HG03342 (cell line): ENCODE results near the gene FANK1.
"Not testable (repeated sequence)": the region's sequence is repeated elsewhere in the genome, so short reads cannot be mapped to it uniquely, and the experiment has no call there.

Experiments
- ATAC-seq: cut with Tn5 transposase; IDR thresholded peaks from one replicate; pipeline ENCODE4 v1.9.1; 2021; ENCODE audit warnings: mild to moderate bottlenecking, moderate library complexity; ENCODE audit not compliant: unreplicated experiment

Gene FANK1

GRCh38 chr10:126016156-126016805, 119.9 kb downstream of the FANK1 start:
- ATAC-seq: no peak

DNA sequence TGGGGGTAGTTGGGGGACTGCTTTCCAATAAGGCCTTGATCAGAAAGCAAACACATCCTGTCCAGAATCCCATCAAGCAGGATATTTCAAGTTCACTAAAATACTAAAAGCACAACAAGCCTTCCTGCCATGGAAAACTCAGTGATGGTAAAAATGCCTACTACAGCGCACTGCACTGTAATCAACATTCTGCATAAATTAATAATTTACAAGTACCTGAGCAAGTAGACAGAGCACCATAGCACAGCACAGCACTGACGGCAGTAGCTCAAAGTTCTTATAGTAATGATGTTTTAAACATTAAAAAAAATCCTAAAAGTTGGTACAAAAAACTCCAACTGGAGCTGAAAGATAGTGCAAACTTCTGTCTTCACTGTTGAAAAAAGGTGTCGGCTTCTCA, 120.5 kb downstream of the FANK1 start:
- ATAC-seq: no peak

- no peak for ATAC-seq
These were observed 121.7 kb downstream of the FANK1 start for GRCh38 chr10:126017961-126018560.

DNA sequence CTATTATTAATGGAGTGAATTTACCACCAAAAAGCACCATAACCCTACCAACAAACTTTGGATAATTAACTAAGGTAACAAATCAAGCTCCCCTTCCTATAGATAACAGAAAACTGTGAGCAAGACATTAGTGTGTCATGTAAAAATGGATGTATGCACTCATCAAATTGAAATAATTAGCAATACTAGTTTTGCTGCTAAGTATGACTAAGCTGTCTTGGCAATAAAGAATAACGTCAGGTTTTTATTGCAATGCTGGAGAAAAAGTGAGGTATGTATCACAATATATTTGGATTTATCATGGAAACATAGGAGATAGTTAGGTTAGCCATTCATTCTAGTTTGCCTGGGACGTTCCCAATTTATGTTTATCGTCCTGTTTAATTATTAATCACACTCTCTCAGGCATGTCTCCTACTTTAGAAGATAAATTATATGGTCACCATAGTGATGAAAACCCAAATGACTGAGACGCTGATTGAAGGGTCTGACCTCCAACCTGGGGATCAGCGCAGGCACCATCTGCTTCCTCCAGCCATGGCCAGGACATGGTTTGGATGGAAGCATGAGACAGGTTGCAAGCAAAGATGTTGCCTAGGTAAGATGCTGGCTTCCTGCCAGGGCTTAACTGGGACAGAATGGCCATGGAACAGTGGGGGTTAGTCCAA, 125.6 kb downstream of the FANK1 start:
- ATAC-seq: no peak

DNA sequence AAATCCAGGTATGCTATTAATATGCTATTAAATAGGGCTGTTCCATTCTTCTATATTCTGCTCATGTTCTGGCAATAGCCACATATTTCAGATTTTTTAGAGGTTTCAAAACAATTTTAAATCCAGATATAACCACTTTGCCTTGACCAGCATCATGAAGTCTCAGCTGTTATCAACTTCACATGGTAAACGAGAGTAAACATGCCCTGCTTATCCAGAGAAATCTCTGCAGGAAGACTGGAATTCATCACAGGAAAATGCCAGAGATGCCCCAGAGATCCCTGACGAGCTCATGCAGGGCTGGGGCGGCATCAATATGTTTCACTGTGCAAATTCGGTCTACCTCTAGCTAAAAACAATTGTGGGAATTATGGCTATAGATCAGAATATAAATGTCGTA, 126.5 kb downstream of the FANK1 start:
- no peak for ATAC-seq

GRCh38 chr10:126027692-126028091, 131.3 kb downstream of the FANK1 start:
- no peak for ATAC-seq

DNA sequence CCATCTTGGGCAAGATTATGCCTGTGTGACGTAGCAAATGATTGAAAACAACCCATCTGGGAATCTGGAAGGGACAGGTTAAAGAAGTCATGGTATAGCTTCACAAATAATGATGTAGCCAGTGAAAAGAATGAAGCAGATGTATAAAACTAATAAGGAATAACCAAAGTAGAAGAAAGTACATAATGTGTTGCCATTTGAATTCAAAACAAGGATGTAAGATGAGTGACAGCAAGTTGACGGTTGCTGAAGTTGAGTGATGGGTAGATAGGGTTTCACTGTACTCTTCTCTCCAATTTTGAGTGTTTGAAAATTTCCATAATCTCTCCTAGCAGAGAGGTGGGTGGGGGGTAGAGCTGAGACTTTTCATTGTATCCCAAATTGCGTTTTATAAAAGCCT, 133.6 kb downstream of the FANK1 start:
- ATAC-seq: no peak

DNA sequence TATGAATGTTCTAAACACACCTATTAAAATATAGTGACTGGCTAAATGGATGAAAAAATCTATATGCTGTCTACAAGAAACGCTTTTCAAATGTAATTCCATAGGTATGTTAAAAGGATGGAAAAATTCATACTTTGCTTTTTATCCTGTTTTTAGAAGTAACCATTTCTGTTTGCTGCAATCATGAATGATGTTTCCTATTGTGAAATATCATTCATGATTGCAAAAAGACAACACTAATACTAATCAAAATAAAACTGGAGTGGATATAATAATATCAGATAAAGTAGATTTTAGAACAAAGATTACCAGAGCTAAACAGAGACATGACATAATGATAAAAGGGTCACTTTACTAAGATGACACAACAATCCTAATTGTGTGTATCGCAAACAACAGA, 138.2 kb downstream of the FANK1 start:
- no peak for ATAC-seq

- no peak for ATAC-seq
These were observed 140.2 kb downstream of the FANK1 start for GRCh38 chr10:126036515-126036914.

DNA sequence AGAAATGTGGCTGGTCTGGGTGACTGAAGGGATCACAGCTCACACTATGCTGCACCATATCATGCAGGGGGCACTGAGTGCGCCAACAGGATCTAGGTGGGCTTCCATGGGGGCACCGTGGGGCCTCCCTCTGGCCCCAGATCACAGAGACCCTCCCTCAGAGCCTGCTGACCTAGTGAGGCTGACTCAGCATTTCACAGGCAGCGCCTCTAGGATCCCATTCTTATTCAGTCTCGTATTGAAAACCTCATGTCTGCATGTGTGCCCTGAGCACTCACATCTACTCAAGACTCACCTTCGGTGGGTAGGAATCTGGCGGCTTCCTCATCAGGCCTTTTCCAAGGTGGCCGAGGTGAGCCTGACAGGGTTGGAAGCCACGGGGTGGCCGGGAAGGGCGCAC, 141.6 kb downstream of the FANK1 start:
- ATAC-seq: no peak

- ATAC-seq: no peak
These were observed 144.8 kb downstream of the FANK1 start for GRCh38 chr10:126041117-126041516.

- ATAC-seq: peak; percentile 98
These were observed 145.5 kb downstream of the FANK1 start for GRCh38 chr10:126041804-126042231.

DNA sequence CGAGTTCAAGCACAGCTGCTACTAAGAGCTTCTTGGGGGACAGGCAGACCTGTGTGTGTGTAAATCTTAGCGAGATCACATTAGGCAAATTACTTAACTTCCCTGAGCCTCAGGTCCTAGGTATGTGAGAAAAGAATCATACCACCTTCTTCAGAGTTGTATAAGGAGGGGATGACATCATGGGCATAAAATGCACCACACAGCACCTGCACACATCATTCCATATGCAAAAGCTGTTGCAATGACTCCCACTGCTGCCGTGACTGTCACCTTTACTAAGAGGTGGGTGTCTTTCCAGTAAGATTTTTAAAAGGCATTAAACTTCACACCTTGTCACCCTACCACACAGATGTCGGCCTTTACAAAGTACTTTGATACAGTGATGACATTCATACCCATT, 146.0 kb downstream of the FANK1 start:
- peak; percentile 8 for ATAC-seq

- ATAC-seq: no peak
These were observed 146.5 kb downstream of the FANK1 start for GRCh38 chr10:126042906-126043305.

DNA sequence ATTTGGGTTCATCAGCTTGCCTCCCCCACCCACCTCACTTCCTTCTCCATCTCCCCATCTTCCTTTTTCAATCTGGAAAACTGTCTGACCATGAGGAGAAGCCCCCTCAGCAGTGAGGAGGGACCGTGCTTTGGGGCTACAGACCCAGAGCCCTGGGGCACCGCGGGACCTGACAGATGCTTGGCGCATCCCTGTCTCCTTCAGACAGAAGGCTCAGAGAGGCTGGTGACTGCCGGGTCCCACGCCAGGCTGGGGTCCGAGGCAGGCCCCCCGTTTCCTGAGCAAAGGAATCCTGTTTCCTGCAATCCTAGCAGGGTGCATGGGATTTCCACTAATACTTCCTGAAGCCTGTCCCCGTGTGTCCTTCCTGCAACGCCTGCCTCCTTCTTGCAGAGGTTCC, 147.0 kb downstream of the FANK1 start:
- no peak for ATAC-seq

DNA sequence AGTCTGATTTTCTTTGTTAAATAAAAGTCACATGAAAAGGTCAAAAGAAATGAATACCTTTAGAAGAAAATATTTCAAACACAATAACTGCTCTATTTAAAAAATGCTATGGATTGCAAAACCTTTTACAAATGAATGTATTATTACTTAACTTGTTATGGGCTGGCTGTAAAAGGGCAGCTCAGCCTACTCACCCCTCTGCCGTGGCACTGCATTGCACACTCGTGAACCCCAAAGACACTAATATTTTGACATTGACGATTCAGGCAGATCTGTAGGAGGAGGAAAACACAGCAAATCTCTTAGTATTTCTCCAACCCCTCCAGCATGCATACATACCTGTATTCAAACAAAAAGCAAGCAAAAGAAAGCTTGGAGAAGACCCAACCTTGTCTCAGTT, 149.5 kb downstream of the FANK1 start:
- no peak for ATAC-seq

DNA sequence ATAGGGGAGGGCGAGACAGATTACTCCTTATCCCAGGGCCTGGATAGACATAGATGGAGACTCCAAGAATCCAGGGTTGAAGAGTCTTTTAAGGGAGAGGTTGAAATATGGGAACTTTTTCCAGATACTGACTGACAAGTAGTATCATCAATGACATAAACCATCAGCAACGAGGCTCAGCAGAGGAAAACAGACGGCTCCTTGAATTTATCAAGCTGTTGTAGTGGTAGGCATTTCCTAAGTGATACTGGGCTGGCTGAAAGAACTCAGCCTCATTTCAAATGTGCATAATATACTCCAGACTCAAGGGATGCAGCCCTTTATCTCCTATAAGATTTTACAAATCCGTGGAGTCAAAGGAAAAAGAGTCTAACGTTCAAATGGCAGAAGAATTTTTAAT, 150.5 kb downstream of the FANK1 start:
- ATAC-seq: no peak

DNA sequence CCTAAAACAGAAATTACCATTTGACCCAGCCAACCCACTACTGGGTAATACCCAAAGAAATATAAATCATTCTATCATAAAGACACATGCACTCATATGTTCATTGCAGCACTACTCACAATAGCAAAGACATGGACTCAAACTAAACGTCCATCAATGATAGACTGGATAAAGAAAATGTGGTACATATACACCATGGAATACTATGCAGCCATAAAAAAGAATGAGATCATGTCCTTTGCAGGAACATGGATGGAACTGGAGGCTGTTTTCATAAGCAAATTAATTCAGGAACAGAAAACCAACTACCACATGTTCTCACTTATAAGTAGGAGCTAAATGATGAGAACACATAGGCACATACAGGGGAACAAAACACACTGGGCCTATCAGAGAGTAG, 151.4 kb downstream of the FANK1 start:
- ATAC-seq: not testable (repeated sequence)

- no peak for ATAC-seq
These were observed 153.7 kb downstream of the FANK1 start for GRCh38 chr10:126049759-126050700.

DNA sequence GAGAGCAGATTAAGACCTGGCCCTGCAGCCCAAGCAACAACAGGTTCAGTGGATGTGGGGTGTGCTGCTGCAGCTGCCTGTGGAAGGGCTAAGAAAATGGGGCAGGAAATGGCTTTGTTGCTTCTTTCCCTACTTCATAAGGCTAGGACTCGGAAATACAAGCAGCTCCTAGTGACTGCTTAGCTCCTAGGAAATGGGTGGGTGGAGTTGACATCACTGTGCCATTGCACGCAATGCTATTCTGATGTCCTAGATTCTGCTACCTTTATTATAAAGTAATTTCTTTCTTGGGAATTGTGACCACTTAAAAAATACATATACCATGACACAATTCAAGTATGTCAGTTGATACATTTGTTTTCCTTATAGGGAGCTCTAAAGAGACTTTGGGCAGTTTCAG, 155.8 kb downstream of the FANK1 start:
- ATAC-seq: no peak

DNA sequence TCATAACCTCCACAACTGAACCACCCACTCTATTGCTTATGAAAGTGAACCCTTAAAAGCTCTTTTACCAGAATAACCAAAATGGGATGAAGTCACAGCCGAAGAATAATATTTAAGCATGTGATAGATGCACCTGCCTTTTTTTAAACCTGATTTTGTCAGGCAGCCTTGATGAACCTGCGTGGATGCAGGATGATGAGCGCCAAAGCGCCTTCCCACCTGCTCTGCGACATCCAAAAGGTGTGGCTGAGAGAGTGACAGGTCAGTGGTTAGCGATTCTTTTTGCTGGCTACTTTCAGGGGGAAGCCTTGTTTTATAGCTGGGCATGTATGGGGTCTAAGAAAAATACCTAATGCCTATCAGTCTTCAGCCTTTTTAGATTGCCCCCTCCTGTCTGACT, 157.8 kb downstream of the FANK1 start:
- ATAC-seq: no peak
